Ovary (tissue), 3 donors: ENCODE results near the gene CSK.

Source experiments
- EP300 ChIP-seq: sonication (generic); formaldehyde crosslinking; IDR thresholded peaks from one replicate; pipeline ENCODE4 v1.6.1; 2017; ENCODE audit warnings: antibody characterized with exemption
- POLR2A ChIP-seq: fragments of 450-650 bp; IDR thresholded peaks from one replicate; pipeline ENCODE4 v1.6.1; 2017; ENCODE audit warnings: antibody characterized with exemption, mild to moderate bottlenecking, moderate library complexity
- TF ChIP-seq, protein P1 (sequence below), 3 donors: fragments of 450-650 bp in 2 of 3; fragments of 200-600 bp in 1 of 3; IDR thresholded peaks; one replicate each; pipeline versions ENCODE4 v1.5.1 to v1.8.0; 2016 to 2022; ENCODE audit warnings: antibody characterized with exemption in 3 of 3, mild to moderate bottlenecking in 1 of 3
- donor health status: DM: no; HTN: no; CAD: no.

DNA sequence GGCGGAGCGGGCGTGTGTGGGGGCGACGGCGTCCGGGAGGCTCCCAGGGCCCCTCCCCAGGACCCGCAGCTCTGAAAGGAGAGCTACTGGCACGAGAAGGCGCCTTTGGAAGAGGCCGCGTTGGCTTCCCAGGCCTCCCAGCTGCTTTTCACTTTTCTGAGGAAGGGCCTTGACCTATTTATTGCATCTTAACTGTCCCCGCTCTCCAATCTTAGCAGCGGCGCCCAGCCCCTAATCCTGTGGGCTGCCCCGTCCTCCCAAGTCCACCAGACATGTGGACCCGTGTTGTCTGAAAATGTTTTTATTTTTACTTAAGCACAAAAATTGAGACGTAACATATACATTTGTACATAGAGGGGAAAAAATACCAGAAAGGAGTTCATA, 61.6 kb downstream of the CSK start:
- TF ChIP-seq, protein P1, sequence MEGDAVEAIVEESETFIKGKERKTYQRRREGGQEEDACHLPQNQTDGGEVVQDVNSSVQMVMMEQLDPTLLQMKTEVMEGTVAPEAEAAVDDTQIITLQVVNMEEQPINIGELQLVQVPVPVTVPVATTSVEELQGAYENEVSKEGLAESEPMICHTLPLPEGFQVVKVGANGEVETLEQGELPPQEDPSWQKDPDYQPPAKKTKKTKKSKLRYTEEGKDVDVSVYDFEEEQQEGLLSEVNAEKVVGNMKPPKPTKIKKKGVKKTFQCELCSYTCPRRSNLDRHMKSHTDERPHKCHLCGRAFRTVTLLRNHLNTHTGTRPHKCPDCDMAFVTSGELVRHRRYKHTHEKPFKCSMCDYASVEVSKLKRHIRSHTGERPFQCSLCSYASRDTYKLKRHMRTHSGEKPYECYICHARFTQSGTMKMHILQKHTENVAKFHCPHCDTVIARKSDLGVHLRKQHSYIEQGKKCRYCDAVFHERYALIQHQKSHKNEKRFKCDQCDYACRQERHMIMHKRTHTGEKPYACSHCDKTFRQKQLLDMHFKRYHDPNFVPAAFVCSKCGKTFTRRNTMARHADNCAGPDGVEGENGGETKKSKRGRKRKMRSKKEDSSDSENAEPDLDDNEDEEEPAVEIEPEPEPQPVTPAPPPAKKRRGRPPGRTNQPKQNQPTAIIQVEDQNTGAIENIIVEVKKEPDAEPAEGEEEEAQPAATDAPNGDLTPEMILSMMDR (IDR thresholded peaks at IDR 0.05): no peak
- TF ChIP-seq POLR2A (no peak), EP300 (no peak)
